ENCODE results near the gene ZBTB44.

GRCh38 chr11:130212431-130212961 lies 102.2 kb downstream of the ZBTB44 start:
- TF ChIP-seq CTCF (conservative IDR thresholded peaks at IDR 0.05) = no peak
- TF ChIP-seq EZH2 (IDR thresholded peaks at IDR 0.05; ENCODE audit: low read depth) = no peak

Data from PC-9 (cell line).